ENCODE data around the gene PET117.

GRCh38 chr20:18103497-18103896 is 34.2 kb upstream of the PET117 start:
- TF ChIP-seq, protein P1, sequence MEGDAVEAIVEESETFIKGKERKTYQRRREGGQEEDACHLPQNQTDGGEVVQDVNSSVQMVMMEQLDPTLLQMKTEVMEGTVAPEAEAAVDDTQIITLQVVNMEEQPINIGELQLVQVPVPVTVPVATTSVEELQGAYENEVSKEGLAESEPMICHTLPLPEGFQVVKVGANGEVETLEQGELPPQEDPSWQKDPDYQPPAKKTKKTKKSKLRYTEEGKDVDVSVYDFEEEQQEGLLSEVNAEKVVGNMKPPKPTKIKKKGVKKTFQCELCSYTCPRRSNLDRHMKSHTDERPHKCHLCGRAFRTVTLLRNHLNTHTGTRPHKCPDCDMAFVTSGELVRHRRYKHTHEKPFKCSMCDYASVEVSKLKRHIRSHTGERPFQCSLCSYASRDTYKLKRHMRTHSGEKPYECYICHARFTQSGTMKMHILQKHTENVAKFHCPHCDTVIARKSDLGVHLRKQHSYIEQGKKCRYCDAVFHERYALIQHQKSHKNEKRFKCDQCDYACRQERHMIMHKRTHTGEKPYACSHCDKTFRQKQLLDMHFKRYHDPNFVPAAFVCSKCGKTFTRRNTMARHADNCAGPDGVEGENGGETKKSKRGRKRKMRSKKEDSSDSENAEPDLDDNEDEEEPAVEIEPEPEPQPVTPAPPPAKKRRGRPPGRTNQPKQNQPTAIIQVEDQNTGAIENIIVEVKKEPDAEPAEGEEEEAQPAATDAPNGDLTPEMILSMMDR (IDR thresholded peaks at IDR 0.05), result no peak
- TF ChIP-seq POLR2A (IDR thresholded peaks at IDR 0.05), result no peak
